GM19397 (cell line): ENCODE results near the gene AKNA.
A peak's percentile ranks its signal among the peaks of the same experiment; 100 is the strongest.

Source experiments
- ATAC-seq: cut with Tn5 transposase; IDR thresholded peaks from one replicate; pipeline ENCODE4 v1.9.1; 2021; ENCODE audit warnings: mild to moderate bottlenecking, moderate library complexity; ENCODE audit not compliant: unreplicated experiment

Gene AKNA

GRCh38 chr9:114387680-114388356, at the start of gene AKNA:
Gene AKNA (minus strand): TSS chr9:114387982. CDS start chr9:114381333, 6,649 bp downstream.
- ATAC-seq: peak; percentile 23

GRCh38 chr9:114437401-114437893, 49.7 kb upstream of the AKNA start:
- no peak for ATAC-seq

GRCh38 chr9:114434878-114435311, 47.1 kb upstream of the AKNA start:
- ATAC-seq: no peak

- no peak for ATAC-seq
Observed at GRCh38 chr9:114433720-114434255, 46.0 kb upstream of the AKNA start.

- no peak for ATAC-seq
Observed at GRCh38 chr9:114433086-114433485, 45.3 kb upstream of the AKNA start.

- ATAC-seq: no peak
Observed at GRCh38 chr9:114432323-114433067, 44.7 kb upstream of the AKNA start.

GRCh38 chr9:114431770-114432169, 44.0 kb upstream of the AKNA start:
- no peak for ATAC-seq

- ATAC-seq: no peak
Observed at GRCh38 chr9:114431003-114431402, 43.2 kb upstream of the AKNA start.

- ATAC-seq: no peak
Observed at GRCh38 chr9:114430457-114430856, 42.7 kb upstream of the AKNA start.

GRCh38 chr9:114429488-114429887, 41.7 kb upstream of the AKNA start:
- no peak for ATAC-seq

- ATAC-seq: no peak
Observed at GRCh38 chr9:114428466-114428865, 40.7 kb upstream of the AKNA start.

- ATAC-seq: no peak
Observed at GRCh38 chr9:114427644-114428043, 39.9 kb upstream of the AKNA start.

GRCh38 chr9:114426046-114426948, 38.5 kb upstream of the AKNA start:
- ATAC-seq: no peak

GRCh38 chr9:114425126-114425525, 37.3 kb upstream of the AKNA start:
- no peak for ATAC-seq

- no peak for ATAC-seq
Observed at GRCh38 chr9:114424126-114424525, 36.3 kb upstream of the AKNA start.

GRCh38 chr9:114423181-114423580, 35.4 kb upstream of the AKNA start:
- no peak for ATAC-seq

GRCh38 chr9:114421147-114421546, 33.4 kb upstream of the AKNA start:
- no peak for ATAC-seq

- no peak for ATAC-seq
Observed at GRCh38 chr9:114419796-114420195, 32.0 kb upstream of the AKNA start.

- ATAC-seq: no peak
Observed at GRCh38 chr9:114418053-114418452, 30.3 kb upstream of the AKNA start.

- ATAC-seq: no peak
Observed at GRCh38 chr9:114417511-114417910, 29.7 kb upstream of the AKNA start.

GRCh38 chr9:114416906-114417305, 29.1 kb upstream of the AKNA start:
- no peak for ATAC-seq
